Esophagus muscularis mucosa (tissue), 4 donors: ENCODE measurements around the gene RAB25. TPM values are rescaled to one million over a fixed set of nuclear protein-coding genes. Genes with fewer than 3 reads are reported as not detected.

ENCODE experiments used
- DNase-seq: peaks from one replicate; pipeline ENCODE4 v3.0.0-alpha.2; 2017; ENCODE audit errors: extremely low spot score
- H3K27ac ChIP-seq, 4 donors: fragments of 200-600 bp; sonication (generic); replicated peaks in 1 of 4; 1 replicate in 3 of 4; 2 replicates in 1 of 4; pipeline ENCODE4 v1.5.1; 2016 to 2019; ENCODE audit warnings: mild to moderate bottlenecking in 1 of 4
- H3K27me3 ChIP-seq, 4 donors: fragments of 200-600 bp; sonication (generic); one replicate each; pipeline versions ENCODE4 v1.5.1 to v1.6.0; 2016 to 2019
- H3K36me3 ChIP-seq, 4 donors: fragments of 200-600 bp; sonication (generic); one replicate each; pipeline ENCODE4 v1.5.1; 2016 to 2019
- H3K4me1 ChIP-seq, 4 donors: fragments of 200-600 bp; sonication (generic); one replicate each; pipeline ENCODE4 v1.5.1; 2016 to 2019
- H3K4me3 ChIP-seq, 4 donors: fragments of 200-600 bp; sonication (generic); 1 replicate in 2 of 4; 2 replicates in 2 of 4; pipeline ENCODE4 v1.5.1; 2016 to 2019; ENCODE audit warnings: mild to moderate bottlenecking in 4 of 4, moderate library complexity in 1 of 4
- H3K9me3 ChIP-seq, 4 donors: fragments of 200-600 bp; sonication (generic); 1 replicate in 3 of 4; 2 replicates in 1 of 4; pipeline ENCODE4 v1.5.1; 2016 to 2019
- EP300 ChIP-seq: sonication (generic); formaldehyde crosslinking; IDR thresholded peaks from one replicate; pipeline ENCODE4 v1.6.1; 2017; ENCODE audit warnings: antibody characterized with exemption
- POLR2A ChIP-seq: fragments of 450-650 bp; IDR thresholded peaks from one replicate; pipeline ENCODE4 v1.6.1; 2017; ENCODE audit warnings: antibody characterized with exemption, moderate library complexity, mild to moderate bottlenecking, low read depth
- POLR2AphosphoS5 ChIP-seq, 2 donors: sonication (generic); formaldehyde crosslinking; IDR thresholded peaks; one replicate each; pipeline ENCODE4 v1.6.1; 2017; ENCODE audit warnings: antibody characterized with exemption in 2 of 2
- WGBS: methylation state at CpG from one replicate; pipeline ENCODE4 v1.1.5; 2018; 5-methylcytosine and 5-hydroxymethylcytosine counted together
- intact Hi-C: fragments of 100-400 bp; cut with DNase I; formaldehyde crosslinking; loops from one replicate; pipeline ENCODE4 v1.15.1; 2023
- total RNA-seq, 4 donors: library from RNA; depleted of rRNA; stranded (reverse); fragments of >200 nt; gene quantifications; one replicate each; pipeline versions ENCODE4 v1.1.0 to v1.2.1, GENCODE V29; 2016
- TF ChIP-seq, protein P1 (sequence below), 3 experiments: fragments of 200-600 bp in 2 of 3; fragments of 450-650 bp in 1 of 3; sonication (generic) in 2 of 3; IDR thresholded peaks; one replicate each; pipeline ENCODE4 v1.5.1; 2017 to 2019; ENCODE audit warnings: antibody characterized with exemption in 3 of 3, mild to moderate bottlenecking in 2 of 3, moderate library complexity in 1 of 3

The RAB25 gene
- total RNA-seq, 4 donors from 2014 or later: not detected

DNA sequence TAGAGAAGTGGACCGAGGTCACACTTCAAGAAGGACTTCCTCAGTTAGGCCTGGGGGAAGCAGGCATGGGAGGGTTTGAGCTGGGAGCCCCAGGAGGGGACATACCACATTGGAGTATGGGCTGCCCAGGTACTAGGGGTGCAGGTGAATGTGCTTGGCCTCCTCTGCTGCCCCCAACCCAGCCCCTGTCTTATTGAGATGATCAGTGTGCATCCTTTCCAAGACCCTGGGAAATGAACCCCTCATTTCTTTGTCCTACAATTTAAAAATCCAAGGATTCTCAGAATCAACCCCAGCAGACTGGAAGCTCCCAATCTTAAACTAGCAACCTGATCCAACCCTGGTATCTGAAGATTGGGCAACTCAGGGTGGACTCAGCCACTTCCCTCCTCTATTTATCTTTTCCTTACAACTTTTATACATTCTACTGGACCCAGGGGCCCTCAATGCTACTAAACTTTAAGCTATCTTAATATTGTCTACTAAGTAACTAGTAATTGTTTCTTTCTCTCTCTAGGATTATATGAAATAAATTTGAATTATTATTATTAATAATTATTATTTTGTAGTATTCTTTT lies 12.2 kb downstream of the RAB25 start:
- Histone ChIP-seq H3K4me1 (peaks cover 9 to 25% (median 17%) of the 10 kb centered on the region in 4 donors), H3K4me3 (no peak overlapping the region), H3K36me3 (no peaks in the 10 kb centered on the region), H3K9me3 (no peaks in the 10 kb centered on the region), H3K27me3 (peaks cover 0 to 17% (median 0%) of the 10 kb centered on the region in 4 donors), H3K27ac (no peak overlapping the region)
- TF ChIP-seq EP300 (no peak), POLR2AphosphoS5 (IDR thresholded peaks at IDR 0.05) (no peak), POLR2A (no peak)
- TF ChIP-seq, protein P1, sequence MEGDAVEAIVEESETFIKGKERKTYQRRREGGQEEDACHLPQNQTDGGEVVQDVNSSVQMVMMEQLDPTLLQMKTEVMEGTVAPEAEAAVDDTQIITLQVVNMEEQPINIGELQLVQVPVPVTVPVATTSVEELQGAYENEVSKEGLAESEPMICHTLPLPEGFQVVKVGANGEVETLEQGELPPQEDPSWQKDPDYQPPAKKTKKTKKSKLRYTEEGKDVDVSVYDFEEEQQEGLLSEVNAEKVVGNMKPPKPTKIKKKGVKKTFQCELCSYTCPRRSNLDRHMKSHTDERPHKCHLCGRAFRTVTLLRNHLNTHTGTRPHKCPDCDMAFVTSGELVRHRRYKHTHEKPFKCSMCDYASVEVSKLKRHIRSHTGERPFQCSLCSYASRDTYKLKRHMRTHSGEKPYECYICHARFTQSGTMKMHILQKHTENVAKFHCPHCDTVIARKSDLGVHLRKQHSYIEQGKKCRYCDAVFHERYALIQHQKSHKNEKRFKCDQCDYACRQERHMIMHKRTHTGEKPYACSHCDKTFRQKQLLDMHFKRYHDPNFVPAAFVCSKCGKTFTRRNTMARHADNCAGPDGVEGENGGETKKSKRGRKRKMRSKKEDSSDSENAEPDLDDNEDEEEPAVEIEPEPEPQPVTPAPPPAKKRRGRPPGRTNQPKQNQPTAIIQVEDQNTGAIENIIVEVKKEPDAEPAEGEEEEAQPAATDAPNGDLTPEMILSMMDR (IDR thresholded peaks at IDR 0.05): no peak
- 50% methylated on average over 1 of the region's 1 CpG for WGBS
- no peak for DNase-seq
- intact Hi-C loops: no loop called here

DNA sequence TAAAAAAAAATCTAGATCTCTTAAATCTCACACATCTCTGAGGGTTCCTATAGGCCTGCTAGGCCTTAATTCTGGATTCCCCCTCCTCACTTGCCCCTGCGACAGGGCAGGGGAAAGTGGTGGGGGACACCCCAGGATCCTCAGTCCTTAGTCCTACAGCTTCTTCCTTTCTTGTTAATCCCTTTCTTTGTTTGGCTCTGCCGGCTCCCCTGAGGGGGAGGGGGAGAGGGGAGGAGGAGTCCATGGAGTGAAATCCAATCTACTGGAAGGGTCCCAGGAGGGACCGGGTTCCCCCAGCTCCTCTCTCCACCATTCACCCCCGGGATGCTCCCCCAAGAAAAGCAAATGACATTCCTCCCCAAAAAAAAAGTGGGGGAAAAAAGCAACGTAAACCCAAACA lies 12.8 kb downstream of the RAB25 start:
- Histone ChIP-seq H3K9me3 (no peaks in the 10 kb centered on the region), H3K4me1 (peaks cover 9 to 25% (median 17%) of the 10 kb centered on the region in 4 donors), H3K36me3 (no peaks in the 10 kb centered on the region), H3K4me3 (no peak overlapping the region), H3K27me3 (peaks cover 0 to 17% (median 0%) of the 10 kb centered on the region in 4 donors), H3K27ac (no peak overlapping the region)
- intact Hi-C loops: no loop called here
- WGBS: 63% methylated on average over 5 of the region's 5 CpGs
- DNase-seq: no peak
- TF ChIP-seq, protein P1 (IDR thresholded peaks at IDR 0.05): no peak
- TF ChIP-seq EP300 (no peak), POLR2AphosphoS5 (IDR thresholded peaks at IDR 0.05) (no peak), POLR2A (no peak)

GRCh38 chr1:156074661-156075060 lies 13.7 kb downstream of the RAB25 start:
- Histone ChIP-seq H3K36me3 (no peaks in the 10 kb centered on the region), H3K9me3 (no peaks in the 10 kb centered on the region), H3K4me1 (peaks cover 9 to 25% (median 17%) of the 10 kb centered on the region in 4 donors), H3K27ac (no peak overlapping the region), H3K27me3 (peaks cover 0 to 17% (median 0%) of the 10 kb centered on the region in 4 donors), H3K4me3 (no peak overlapping the region)
- no peak for TF ChIP-seq POLR2AphosphoS5 (IDR thresholded peaks at IDR 0.05)
- TF ChIP-seq POLR2A: no peak
- no peak for TF ChIP-seq EP300
- TF ChIP-seq, protein P1 (IDR thresholded peaks at IDR 0.05): no peak
- intact Hi-C loops: no loop called here
- no peak for DNase-seq
- WGBS: 55% methylated on average over 8 of the region's 8 CpGs

GRCh38 chr1:156075162-156075561 lies 14.2 kb downstream of the RAB25 start:
- Histone ChIP-seq H3K9me3 (no peaks in the 10 kb centered on the region), H3K4me1 (peaks cover 9 to 25% (median 17%) of the 10 kb centered on the region in 4 donors), H3K27me3 (peaks cover 0 to 12% (median 0%) of the 10 kb centered on the region in 4 donors), H3K36me3 (no peaks in the 10 kb centered on the region), H3K27ac (no peak overlapping the region), H3K4me3 (no peak overlapping the region)
- DNase-seq: no peak
- WGBS: 73% methylated on average over 3 of the region's 3 CpGs
- TF ChIP-seq EP300 (no peak), POLR2A (no peak), POLR2AphosphoS5 (IDR thresholded peaks at IDR 0.05) (no peak)
- TF ChIP-seq, protein P1 (IDR thresholded peaks at IDR 0.05): no peak
- intact Hi-C loops: no loop called here
